NCI-H2171 (cell line): ENCODE results near the gene C1orf226.

Experiments
- DNase-seq: peaks from one replicate; lab custom pipeline; 2025; lab: John Stamatoyannopoulos, UW

The C1orf226 gene

GRCh38 chr1:162384601-162385279, 3.2 kb downstream of the C1orf226 start:
- no peak for DNase-seq

DNA sequence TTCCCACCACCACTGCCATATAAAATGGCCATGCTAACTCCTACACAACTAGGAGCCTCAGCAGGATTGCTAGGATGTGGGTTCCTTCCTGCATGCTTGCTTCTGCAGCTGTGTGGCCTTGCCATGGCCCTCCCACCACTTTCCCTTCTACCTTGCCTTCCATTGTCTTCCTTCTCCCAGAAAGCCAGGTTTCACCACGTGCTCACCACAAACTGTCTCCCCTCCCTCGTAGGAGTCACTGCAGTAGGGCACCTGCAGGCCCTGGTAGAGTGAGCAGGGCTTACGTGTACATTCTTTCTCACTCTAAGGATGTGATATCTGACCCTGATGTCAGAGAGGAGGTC, 3.7 kb downstream of the C1orf226 start:
- no peak for DNase-seq

DNA sequence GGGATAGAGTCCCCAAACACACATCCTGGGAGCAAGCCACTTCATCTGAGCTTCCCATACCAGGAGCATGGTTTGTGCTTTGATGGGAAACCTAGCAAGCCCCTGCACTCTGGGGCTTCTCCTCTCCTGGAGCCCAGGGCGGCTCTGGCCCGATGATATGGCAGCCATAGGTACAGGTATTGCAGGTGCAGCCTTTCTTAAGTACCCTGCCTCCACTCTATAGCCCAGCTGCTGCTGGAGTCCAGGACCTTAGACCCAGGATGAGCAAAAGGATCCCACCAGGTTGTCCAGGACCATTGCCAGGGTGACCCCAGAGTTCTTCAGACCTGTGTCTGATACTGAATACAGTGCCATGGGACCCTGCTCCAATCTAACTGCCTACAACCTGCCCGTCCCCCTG, 4.2 kb downstream of the C1orf226 start:
- no peak for DNase-seq

GRCh38 chr1:162386292-162387225, 5.0 kb downstream of the C1orf226 start:
- DNase-seq: no peak

DNA sequence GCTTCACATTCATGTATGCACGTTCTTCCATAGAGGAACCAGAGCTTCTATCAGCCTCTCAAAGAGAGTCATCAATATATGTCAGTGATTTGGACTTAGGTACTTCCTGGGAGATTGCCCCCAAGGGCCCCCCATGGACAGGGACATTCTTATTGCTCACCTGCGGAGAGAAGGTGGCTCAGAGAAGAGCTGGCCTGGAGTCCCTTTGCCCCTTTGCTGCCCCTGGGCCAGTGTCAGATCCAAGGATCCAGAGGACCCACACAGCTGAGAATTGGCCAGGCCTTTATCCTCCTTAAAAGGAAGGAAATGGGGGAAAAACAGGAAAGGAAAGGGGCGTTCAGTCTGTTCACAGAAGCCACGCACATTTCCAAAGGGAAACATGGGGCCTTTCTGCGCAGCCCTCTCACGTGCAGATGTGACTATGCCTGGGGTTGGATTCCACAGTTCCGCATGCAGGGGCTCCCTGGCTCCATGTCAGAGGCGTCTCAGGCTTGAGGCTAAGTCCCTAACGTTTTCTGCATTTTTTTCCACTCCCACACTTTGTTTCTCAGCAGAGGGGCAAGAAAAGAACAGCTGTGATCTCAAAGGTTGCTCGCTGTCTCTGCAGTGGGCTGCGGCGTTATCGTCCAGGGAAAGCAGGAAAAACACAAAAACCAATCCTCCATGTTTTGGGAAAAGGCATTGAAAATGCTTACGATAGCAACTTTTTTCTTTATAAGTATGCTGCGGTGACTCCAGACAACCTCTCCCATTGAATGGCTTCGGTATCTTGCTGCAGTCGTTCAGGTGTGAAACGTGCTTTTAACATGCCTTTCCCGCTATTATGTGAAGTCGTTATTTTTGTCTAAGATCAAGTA, 5.9 kb downstream of the C1orf226 start:
- no peak for DNase-seq

GRCh38 chr1:162388083-162388594, 6.6 kb downstream of the C1orf226 start:
- no peak for DNase-seq

DNA sequence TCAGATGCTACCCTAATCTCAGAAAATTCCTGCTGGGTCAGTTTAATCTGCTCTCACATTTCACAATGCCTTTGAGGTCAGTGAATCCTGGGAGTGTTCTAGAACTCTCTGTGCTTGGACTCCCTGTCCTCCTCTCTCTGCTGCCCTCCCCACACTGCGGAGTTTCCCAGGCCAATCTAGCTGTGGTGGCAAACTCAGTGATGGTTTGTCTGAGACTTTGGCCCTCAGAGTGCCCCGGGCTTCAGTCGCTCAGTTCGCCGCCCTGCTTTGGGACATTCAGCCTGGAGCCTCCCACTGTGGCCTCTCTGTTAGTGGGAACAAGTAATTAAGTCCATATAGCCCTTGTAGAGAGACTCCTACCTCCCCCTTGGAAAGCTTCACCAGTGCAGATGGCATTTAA, 7.1 kb downstream of the C1orf226 start:
- DNase-seq: no peak

- DNase-seq: peak; percentile 63
Measured at GRCh38 chr1:162389021-162389818, 7.7 kb downstream of the C1orf226 start.

GRCh38 chr1:162389971-162390370, 8.4 kb downstream of the C1orf226 start:
- no peak for DNase-seq

- DNase-seq: no peak
Measured at GRCh38 chr1:162390396-162391185, 9.1 kb downstream of the C1orf226 start.

DNA sequence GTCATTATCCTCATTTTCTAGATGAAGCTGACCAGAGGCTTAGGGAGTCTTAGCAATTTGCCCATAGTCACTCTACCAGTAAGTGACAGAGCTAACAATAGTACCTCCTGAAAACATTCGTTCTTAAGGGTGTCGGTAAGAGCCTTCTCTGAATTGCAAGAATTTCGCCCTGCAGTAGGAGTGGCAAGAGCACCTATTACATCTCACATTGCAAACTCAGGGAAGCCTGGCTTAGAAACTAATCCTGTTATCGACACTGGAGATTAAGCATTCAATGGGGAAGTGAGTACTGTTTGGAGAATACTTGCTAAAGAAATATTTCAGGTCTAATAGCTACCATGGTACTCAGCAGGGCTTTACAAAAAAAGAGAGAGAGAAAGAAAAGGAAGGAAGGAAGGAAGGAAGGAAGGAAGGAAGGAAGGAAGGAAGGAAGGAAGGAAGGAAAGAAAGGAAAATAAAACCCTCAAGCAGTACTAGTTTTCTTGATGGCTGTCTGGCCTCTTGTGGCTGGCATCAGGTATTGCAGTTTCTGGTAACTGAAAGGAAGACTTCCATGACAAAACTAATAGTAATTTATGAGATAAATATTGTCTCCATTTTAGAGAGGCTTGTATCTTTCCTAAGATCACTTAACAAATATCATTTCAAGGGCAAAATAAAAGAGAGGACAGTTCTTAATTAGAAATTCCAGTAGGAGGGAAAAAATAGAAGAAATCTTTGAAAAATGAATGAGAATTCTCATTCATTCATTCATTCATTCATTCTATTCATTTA, 10.4 kb downstream of the C1orf226 start:
- peak; percentile 22 for DNase-seq

DNA sequence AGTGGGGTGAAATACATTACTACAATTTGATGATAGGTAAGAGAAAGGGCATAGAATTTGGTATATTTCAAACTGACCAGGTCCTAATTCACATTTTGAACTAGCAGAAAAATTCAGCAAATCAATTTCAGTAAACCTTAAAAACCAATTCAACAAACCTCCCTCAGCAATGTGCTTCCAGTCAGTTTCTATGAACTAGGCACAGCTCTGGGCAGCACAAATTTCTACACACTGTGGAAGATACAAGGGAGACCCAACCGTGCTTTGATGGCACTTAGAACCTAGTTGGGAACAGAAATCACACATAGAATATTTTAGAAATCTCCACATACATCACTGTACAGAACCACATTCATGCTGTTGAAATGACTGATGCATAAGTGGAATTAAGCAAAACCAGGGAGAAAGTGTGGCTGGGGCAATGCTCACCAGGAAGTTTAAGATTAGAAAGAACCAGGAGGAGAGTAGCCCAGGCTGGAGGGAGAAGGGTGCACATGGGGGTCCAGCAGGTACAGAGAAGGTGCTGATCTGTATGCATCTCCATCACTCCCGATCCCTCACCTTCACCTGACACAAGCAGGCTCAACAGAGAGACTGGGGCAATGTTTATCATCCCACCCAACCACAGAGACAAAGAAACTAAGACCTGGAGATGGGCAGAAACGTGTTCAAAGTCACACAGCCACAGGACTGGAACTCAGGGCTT, 14.8 kb downstream of the C1orf226 start:
- no peak for DNase-seq

DNA sequence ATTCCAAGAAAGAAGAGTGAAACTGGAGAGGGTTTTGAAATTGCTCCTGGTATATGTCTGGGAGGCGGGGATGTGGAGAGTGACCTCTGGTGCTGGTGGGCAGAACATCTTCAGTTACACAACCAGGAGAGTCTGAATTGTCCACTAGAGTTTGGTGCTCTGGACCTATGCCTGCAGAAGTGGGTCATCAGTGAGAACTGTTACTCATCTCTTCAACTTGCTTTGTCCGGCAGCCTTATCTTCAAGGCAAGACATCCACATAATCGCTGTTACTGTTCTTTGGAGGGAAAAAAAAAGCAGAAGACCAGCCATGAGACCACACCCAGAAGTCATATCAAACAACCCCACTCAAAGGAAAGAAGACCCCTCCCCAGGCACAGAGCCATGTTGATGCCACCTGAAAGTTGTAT, 15.5 kb downstream of the C1orf226 start:
- no peak for DNase-seq

- no peak for DNase-seq
Measured at GRCh38 chr1:162397943-162398560, 16.5 kb downstream of the C1orf226 start.

DNA sequence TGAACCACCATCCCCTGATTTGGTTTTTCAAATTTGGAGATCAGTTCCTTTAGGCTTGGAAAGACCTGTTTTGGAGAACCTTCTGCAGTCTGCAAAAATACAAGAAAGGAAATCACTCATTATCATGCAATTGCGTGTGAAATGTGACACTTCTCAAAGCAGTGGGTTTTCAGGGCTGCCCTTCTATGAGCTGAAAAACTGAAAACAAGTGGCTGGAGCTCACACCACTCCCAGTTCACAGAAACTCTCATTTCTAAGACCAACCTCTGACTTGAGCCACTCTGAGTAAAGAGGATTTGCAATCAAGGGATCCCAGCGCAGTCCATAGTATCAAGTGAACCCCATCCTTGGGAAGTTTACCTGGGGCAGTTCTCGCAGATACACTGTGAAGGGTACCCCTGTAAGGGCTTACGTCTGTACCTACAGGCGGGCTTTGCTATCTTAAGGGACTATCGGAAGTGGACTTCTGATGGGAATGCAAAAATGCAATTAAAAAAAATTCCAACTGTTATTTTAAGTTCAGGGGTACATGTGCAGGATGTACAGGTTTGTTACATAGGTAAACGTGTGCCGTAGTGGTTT, 17.6 kb downstream of the C1orf226 start:
- DNase-seq: no peak

- DNase-seq: no peak
Measured at GRCh38 chr1:162400790-162401355, 19.3 kb downstream of the C1orf226 start.

DNA sequence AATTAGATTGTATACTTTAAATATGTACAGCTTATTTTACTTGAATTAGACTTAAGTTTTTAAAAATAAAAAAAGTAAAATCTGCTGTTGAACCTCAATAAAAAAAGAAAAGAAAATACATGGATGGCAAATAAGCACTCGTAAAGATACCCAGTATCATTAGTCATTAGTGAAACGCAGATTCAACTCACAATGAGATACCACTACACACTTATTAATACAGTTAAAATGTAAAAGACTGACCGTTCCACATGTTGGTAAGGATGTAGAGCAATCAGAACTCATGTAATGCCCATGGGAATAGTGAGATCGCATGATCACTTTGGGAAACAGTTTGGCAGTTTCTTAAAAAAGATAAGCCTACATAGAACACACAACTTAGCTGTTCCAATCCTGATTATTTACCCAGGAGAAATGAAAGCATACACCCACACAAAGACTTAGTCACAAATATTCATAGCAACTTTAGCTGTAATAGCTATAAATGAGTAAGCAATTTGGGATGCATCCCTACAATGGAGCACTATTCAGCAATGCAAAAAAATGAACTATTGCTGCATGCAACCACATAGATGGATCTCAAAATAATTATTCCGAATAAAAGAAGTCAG, 23.1 kb downstream of the C1orf226 start:
- no peak for DNase-seq

GRCh38 chr1:162405800-162406199, 24.3 kb downstream of the C1orf226 start:
- no peak for DNase-seq
